ENCODE results near the gene ZNF497.

The ZNF497 gene

DNA sequence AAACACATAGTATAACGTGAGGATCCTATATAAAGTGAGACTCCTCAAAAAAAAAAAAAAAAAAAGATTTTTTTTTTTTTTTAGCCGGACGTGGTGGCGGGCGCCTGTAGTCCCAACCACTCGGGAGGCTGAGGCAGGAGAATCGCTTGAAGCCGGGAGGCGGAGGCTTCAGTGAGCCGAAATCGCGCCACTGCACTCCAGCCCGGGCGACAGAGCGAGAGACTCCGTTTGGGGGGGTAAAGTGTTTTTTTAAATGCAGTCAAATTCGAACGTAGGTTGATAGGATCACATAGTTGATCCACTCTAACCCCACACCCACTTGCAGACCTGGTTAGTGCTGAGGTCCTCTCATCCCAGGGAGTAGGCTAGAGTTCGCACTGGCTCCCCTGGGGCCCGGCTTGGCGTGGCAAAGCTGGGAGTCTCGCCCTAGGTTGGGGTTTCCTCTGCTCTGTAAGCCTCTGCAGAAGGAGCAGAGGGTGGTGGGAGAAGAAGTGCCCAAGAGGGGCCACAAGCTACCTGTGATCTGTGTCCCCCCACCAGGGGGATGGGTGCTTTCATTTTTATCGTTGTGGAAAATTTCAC lies 39.4 kb upstream of the ZNF497 start:
- TF ChIP-seq CTCF (IDR thresholded peaks at IDR 0.05; ENCODE audit: extremely low read depth, missing control alignments) = no peak
- DNase-seq (ENCODE audit: low spot score) = peak; percentile 6

- peak; percentile 99 for DNase-seq (ENCODE audit: low spot score)
Measured at GRCh38 chr19:58400916-58401839, 38.6 kb upstream of the ZNF497 start.

DNA sequence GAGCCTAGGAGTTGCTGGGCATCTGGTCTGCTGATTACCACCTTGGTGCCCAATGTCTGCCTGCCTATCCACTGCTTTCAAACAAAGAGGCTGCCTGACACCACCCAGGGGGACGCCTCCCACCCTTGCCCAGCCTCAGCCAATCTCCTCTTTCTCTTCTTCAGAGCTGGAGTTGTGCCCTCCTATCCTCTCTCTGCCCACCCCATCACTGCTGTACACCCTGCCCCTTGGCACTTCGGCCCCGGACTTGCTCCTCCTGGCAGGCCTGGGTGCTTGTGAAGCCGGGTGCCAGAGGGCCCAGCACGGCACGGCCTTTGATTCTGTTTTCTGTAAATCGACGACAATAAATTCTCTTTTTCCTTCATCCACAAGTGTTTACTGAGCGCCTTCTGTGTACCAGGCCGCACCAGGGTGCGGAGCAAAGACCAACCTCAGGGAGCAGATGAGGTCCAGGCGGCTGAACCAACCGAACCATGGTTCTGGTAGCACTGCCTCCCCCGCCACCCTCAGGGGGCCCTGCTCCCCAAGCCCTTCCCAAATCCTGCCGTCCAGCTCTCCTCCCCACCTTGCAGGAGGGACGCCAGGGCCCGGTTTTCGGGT lies 37.9 kb upstream of the ZNF497 start:
- DNase-seq (ENCODE audit: low spot score) = no peak
- no peak for TF ChIP-seq CTCF (IDR thresholded peaks at IDR 0.05; ENCODE audit: extremely low read depth, missing control alignments)

More at GRCh38 chr19:58400916-58401839, 38.6 kb upstream of the ZNF497 start:
- no peak for TF ChIP-seq CTCF (IDR thresholded peaks at IDR 0.05; ENCODE audit: extremely low read depth, missing control alignments)

DNA sequence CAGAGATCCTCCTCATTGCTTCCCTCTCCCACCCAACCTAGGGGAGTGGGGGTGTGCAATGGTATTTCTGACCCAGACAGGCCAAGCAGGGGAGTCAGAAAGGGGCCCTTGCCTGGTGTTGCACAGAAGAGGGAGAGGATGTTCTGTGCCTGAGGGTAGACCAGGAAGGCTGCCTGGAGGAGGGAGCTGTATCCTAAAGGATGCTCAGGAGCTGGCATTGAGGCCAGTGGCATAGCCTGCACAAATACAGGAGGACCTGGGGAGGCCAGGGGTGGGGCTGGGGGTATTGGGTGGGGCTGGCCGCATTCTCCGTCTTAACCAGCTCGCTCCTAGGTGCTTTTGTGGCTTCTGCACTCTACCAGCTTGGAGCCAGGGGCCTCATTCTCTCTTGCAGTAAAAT lies 37.4 kb upstream of the ZNF497 start:
- DNase-seq (ENCODE audit: low spot score) = no peak
- TF ChIP-seq CTCF (IDR thresholded peaks at IDR 0.05; ENCODE audit: extremely low read depth, missing control alignments) = no peak

GRCh38 chr19:58398545-58398944 lies 36.0 kb upstream of the ZNF497 start:
- DNase-seq (ENCODE audit: low spot score) = no peak
- no peak for TF ChIP-seq CTCF (IDR thresholded peaks at IDR 0.05; ENCODE audit: extremely low read depth, missing control alignments)

DNA sequence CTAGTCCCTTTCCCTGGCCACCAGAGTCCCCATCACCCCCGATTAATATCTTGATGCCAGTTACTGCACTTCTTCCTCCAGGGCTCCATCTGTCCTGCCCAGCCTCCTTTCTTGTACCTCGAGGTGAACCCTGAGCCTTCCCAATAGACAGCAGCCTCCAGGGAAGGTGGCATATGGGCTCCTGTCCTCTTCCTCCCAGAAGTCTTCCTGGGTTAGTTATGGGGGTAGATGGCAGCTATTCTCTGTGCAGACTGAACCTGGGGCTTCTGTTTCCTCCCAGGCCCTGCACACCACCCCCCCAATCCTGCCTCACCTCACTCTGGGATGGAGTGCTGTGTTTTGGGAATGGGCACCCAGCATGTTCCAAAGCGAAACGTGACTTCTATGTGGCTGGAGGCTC lies 35.5 kb upstream of the ZNF497 start:
- no peak for DNase-seq (ENCODE audit: low spot score)
- no peak for TF ChIP-seq CTCF (IDR thresholded peaks at IDR 0.05; ENCODE audit: extremely low read depth, missing control alignments)

GRCh38 chr19:58397533-58398037 lies 35.0 kb upstream of the ZNF497 start:
- DNase-seq (ENCODE audit: low spot score) = peak; percentile 23
- TF ChIP-seq CTCF (IDR thresholded peaks at IDR 0.05; ENCODE audit: extremely low read depth, missing control alignments) = no peak

Measured in GM20000 (cell line).